Naive B cell (primary cell): Measurements from ENCODE around the gene URM1. TPM values are rescaled to one million over a fixed set of nuclear protein-coding genes. Genes with fewer than 3 reads are reported as not detected.
A peak's percentile ranks its signal among the peaks of the same experiment; 100 is the strongest.

Experiments
- ATAC-seq, 2 donors: fragments of 150-1000 bp; cut with Tn5 transposase; 2 replicates each; pipeline ENCODE4 v1.10.0; 2021; ENCODE audit warnings: low read depth in 2 of 2, mild to moderate bottlenecking in 2 of 2, moderate library complexity in 2 of 2
- DNase-seq: peaks from one replicate; pipeline ENCODE4 v3.0.0; 2022
- H3K27ac Mint-ChIP-seq, 6 donors: one replicate each; pipeline ENCODE4 v1.8.0; 2020 to 2022; ENCODE audit warnings: mild to moderate bottlenecking in 6 of 6, mixed read lengths in 6 of 6, moderate library complexity in 5 of 6, inconsistent platforms in 2 of 6
- H3K27me3 Mint-ChIP-seq, 3 donors: one replicate each; pipeline ENCODE4 v1.8.0; 2021 to 2022; ENCODE audit warnings: mixed read lengths in 3 of 3, mild to moderate bottlenecking in 1 of 3
- H3K36me3 Mint-ChIP-seq, 2 donors: one replicate each; pipeline ENCODE4 v1.8.0; 2020 to 2022; ENCODE audit warnings: mixed read lengths in 2 of 2, inconsistent platforms in 1 of 2, mild to moderate bottlenecking in 1 of 2
- H3K4me1 Mint-ChIP-seq, 3 donors: one replicate each; pipeline ENCODE4 v1.8.0; 2020 to 2022; ENCODE audit warnings: mixed read lengths in 3 of 3, inconsistent platforms in 1 of 3, mild to moderate bottlenecking in 1 of 3, moderate library complexity in 1 of 3
- H3K4me3 Mint-ChIP-seq, 8 donors: one replicate each; pipeline ENCODE4 v1.8.0; 2020 to 2022; ENCODE audit warnings: mild to moderate bottlenecking in 8 of 8, mixed read lengths in 8 of 8, moderate library complexity in 8 of 8, inconsistent platforms in 2 of 8
- H3K9me3 Mint-ChIP-seq, 7 donors: one replicate each; pipeline ENCODE4 v1.8.0; 2020 to 2022; ENCODE audit warnings: mixed read lengths in 7 of 7, mild to moderate bottlenecking in 5 of 7, inconsistent platforms in 2 of 7, moderate library complexity in 1 of 7
- polyA plus RNA-seq, 6 donors: library from polyadenylated mRNA; unstranded; fragments of 300-500 nt; fragmentation: Illumina TruSeq; gene quantifications; one replicate each; pipeline ENCODE4 v1.2.3, GENCODE V29; 2021; ENCODE audit warnings: low read depth in 6 of 6

The URM1 gene
- polyA plus RNA-seq, 6 donors from 2014 or later: 36.9 to 44.3 (median 42.0) TPM

GRCh38 chr9:128393145-128393775 is 22.1 kb downstream of the URM1 start:
- Mint-ChIP-seq H3K9me3 (no peaks in the 10 kb centered on the region), H3K4me1 (peaks cover 6% of the 10 kb centered on the region in 3 donors), H3K27ac (no peak overlapping the region), H3K36me3 (peaks cover 0 to 23% of the 10 kb centered on the region in 2 donors), H3K4me3 (no peak overlapping the region), H3K27me3 (peaks cover 0 to 3% (median 0%) of the 10 kb centered on the region in 3 donors)
- no peak for DNase-seq
- ATAC-seq: no peak

GRCh38 chr9:128393970-128394369 is 22.8 kb downstream of the URM1 start:
- DNase-seq (no peak), ATAC-seq (no peak)
- H3K4me1 Mint-ChIP-seq: peaks cover 6% of the 10 kb centered on the region in 3 donors
- peaks cover 0 to 21% of the 10 kb centered on the region in 2 donors for H3K36me3 Mint-ChIP-seq
- no peak overlapping the region for H3K27ac Mint-ChIP-seq
- peaks cover 0 to 3% (median 0%) of the 10 kb centered on the region in 3 donors for H3K27me3 Mint-ChIP-seq
- no peak overlapping the region for H3K4me3 Mint-ChIP-seq
- H3K9me3 Mint-ChIP-seq: no peaks in the 10 kb centered on the region

- Mint-ChIP-seq H3K27ac (peak overlapping the region in 1 of 6 donors; percentile 22), H3K4me1 (peaks cover 6% of the 10 kb centered on the region in 3 donors), H3K4me3 (no peak overlapping the region), H3K27me3 (peaks cover 0 to 3% (median 0%) of the 10 kb centered on the region in 3 donors), H3K36me3 (peaks cover 0 to 15% of the 10 kb centered on the region in 2 donors), H3K9me3 (no peaks in the 10 kb centered on the region)
- ATAC-seq: no peak
- DNase-seq: no peak
These were observed 23.4 kb downstream of the URM1 start for GRCh38 chr9:128394379-128395168.

GRCh38 chr9:128396970-128397613 is 25.9 kb downstream of the URM1 start:
- H3K36me3 Mint-ChIP-seq: peaks cover 0 to 7% of the 10 kb centered on the region in 2 donors
- peaks cover 0 to 6% (median 0%) of the 10 kb centered on the region in 3 donors for H3K27me3 Mint-ChIP-seq
- H3K4me1 Mint-ChIP-seq: peaks cover 6% of the 10 kb centered on the region in 3 donors
- no peak for DNase-seq
- H3K27ac Mint-ChIP-seq: peak overlapping the region in 3 of 6 donors; percentile 40 to 85 (median 56)
- no peaks in the 10 kb centered on the region for H3K9me3 Mint-ChIP-seq
- no peak for ATAC-seq
- peak overlapping the region in 1 of 8 donors; percentile 61 for H3K4me3 Mint-ChIP-seq

- DNase-seq (no peak), ATAC-seq (no peak)
- Mint-ChIP-seq H3K4me3 (no peak overlapping the region), H3K36me3 (peaks cover 0 to 7% of the 10 kb centered on the region in 2 donors), H3K4me1 (peaks cover 6 to 8% (median 6%) of the 10 kb centered on the region in 3 donors), H3K27ac (peak overlapping the region in 1 of 6 donors; percentile 56), H3K9me3 (no peaks in the 10 kb centered on the region), H3K27me3 (peaks cover 3 to 6% (median 4%) of the 10 kb centered on the region in 3 donors)
These were observed 26.7 kb downstream of the URM1 start for GRCh38 chr9:128397831-128398230.

- peaks cover 6 to 10% (median 6%) of the 10 kb centered on the region in 3 donors for H3K4me1 Mint-ChIP-seq
- H3K4me3 Mint-ChIP-seq: no peak overlapping the region
- H3K9me3 Mint-ChIP-seq: no peaks in the 10 kb centered on the region
- DNase-seq (no peak), ATAC-seq (no peak)
- H3K27ac Mint-ChIP-seq: no peak overlapping the region
- no peaks in the 10 kb centered on the region for H3K36me3 Mint-ChIP-seq
- peaks cover 6 to 8% (median 6%) of the 10 kb centered on the region in 3 donors for H3K27me3 Mint-ChIP-seq
These were observed 28.7 kb downstream of the URM1 start for GRCh38 chr9:128399861-128400260.

GRCh38 chr9:128404560-128404959 is 33.4 kb downstream of the URM1 start:
- peaks cover 17 to 36% (median 35%) of the 10 kb centered on the region in 3 donors for H3K27me3 Mint-ChIP-seq
- no peak overlapping the region for H3K4me3 Mint-ChIP-seq
- no peak for ATAC-seq

GRCh38 chr9:128405077-128405779 is 34.1 kb downstream of the URM1 start:
- Mint-ChIP-seq H3K27ac (no peak overlapping the region), H3K4me1 (peaks cover 0 to 3% (median 0%) of the 10 kb centered on the region in 3 donors), H3K9me3 (no peaks in the 10 kb centered on the region), H3K36me3 (no peaks in the 10 kb centered on the region), H3K4me3 (no peak overlapping the region), H3K27me3 (peaks cover 23 to 42% (median 35%) of the 10 kb centered on the region in 3 donors)
- no peak for DNase-seq
- ATAC-seq: no peak

More at GRCh38 chr9:128404560-128404959, 33.4 kb downstream of the URM1 start:
- no peak for DNase-seq
- Mint-ChIP-seq H3K9me3 (no peaks in the 10 kb centered on the region), H3K27ac (no peak overlapping the region), H3K4me1 (peaks cover 0 to 3% (median 0%) of the 10 kb centered on the region in 3 donors), H3K36me3 (no peaks in the 10 kb centered on the region)

GRCh38 chr9:128405780-128406171 is 34.6 kb downstream of the URM1 start:
- H3K4me3 Mint-ChIP-seq: no peak overlapping the region
- peaks cover 0 to 3% (median 0%) of the 10 kb centered on the region in 3 donors for H3K4me1 Mint-ChIP-seq
- no peaks in the 10 kb centered on the region for H3K36me3 Mint-ChIP-seq
- no peaks in the 10 kb centered on the region for H3K9me3 Mint-ChIP-seq
- no peak for ATAC-seq
- no peak overlapping the region for H3K27ac Mint-ChIP-seq
- DNase-seq: no peak
- peaks cover 23 to 45% (median 35%) of the 10 kb centered on the region in 3 donors for H3K27me3 Mint-ChIP-seq

- Mint-ChIP-seq H3K4me1 (peaks cover 0 to 3% (median 0%) of the 10 kb centered on the region in 3 donors), H3K4me3 (no peak overlapping the region), H3K9me3 (no peaks in the 10 kb centered on the region), H3K27me3 (peaks cover 24 to 56% (median 45%) of the 10 kb centered on the region in 3 donors), H3K27ac (no peak overlapping the region), H3K36me3 (no peaks in the 10 kb centered on the region)
- no peak for ATAC-seq
- no peak for DNase-seq
These were observed 35.7 kb downstream of the URM1 start for GRCh38 chr9:128406848-128407391.

- no peak overlapping the region for H3K27ac Mint-ChIP-seq
- no peak overlapping the region for H3K4me3 Mint-ChIP-seq
- peaks cover 28 to 60% (median 43%) of the 10 kb centered on the region in 3 donors for H3K27me3 Mint-ChIP-seq
- no peak for DNase-seq
- no peak for ATAC-seq
- no peaks in the 10 kb centered on the region for H3K36me3 Mint-ChIP-seq
- H3K9me3 Mint-ChIP-seq: peaks cover 0 to 2% (median 0%) of the 10 kb centered on the region in 7 donors
- no peaks in the 10 kb centered on the region for H3K4me1 Mint-ChIP-seq
These were observed 37.8 kb downstream of the URM1 start for GRCh38 chr9:128408963-128409431.

GRCh38 chr9:128409450-128409849 is 38.3 kb downstream of the URM1 start:
- DNase-seq (no peak), ATAC-seq (no peak)
- no peaks in the 10 kb centered on the region for H3K4me1 Mint-ChIP-seq
- H3K27ac Mint-ChIP-seq: no peak overlapping the region
- H3K4me3 Mint-ChIP-seq: no peak overlapping the region
- no peaks in the 10 kb centered on the region for H3K36me3 Mint-ChIP-seq
- peaks cover 32 to 65% (median 48%) of the 10 kb centered on the region in 3 donors for H3K27me3 Mint-ChIP-seq
- H3K9me3 Mint-ChIP-seq: peaks cover 0 to 2% (median 0%) of the 10 kb centered on the region in 7 donors
